HFFc6 (cell line): ENCODE measurements around the gene ARID5A. TPM values are rescaled to one million over a fixed set of nuclear protein-coding genes. Genes with fewer than 3 reads are reported as not detected.
A peak's percentile ranks its signal among the peaks of the same experiment; 100 is the strongest.
"Not testable (repeated sequence)": the region's sequence is repeated elsewhere in the genome, so short reads cannot be mapped to it uniquely, and the experiment has no call there.

Experiments used
- DNase-seq: peaks from one replicate; pipeline ENCODE4 v3.0.0-alpha.2; 2018
- H3K27ac Mint-ChIP-seq: 2 replicates; pipeline ENCODE4 v1.8.0; 2020; ENCODE audit warnings: mild to moderate bottlenecking, mixed read lengths
- H3K27me3 Mint-ChIP-seq: 2 replicates; pipeline ENCODE4 v1.8.0; 2021; ENCODE audit warnings: mild to moderate bottlenecking, moderate library complexity, mixed read lengths; ENCODE audit not compliant: insufficient read depth
- H3K36me3 Mint-ChIP-seq: 2 replicates; pipeline ENCODE4 v1.8.0; 2021; ENCODE audit warnings: low read depth, mixed read lengths
- H3K4me1 Mint-ChIP-seq: 2 replicates; pipeline ENCODE4 v1.8.0; 2020; ENCODE audit warnings: low read depth, mixed read lengths
- H3K4me3 Mint-ChIP-seq: 2 replicates; pipeline ENCODE4 v1.8.0; 2020; ENCODE audit warnings: mild to moderate bottlenecking, moderate library complexity, mixed read lengths
- H3K9me3 Mint-ChIP-seq: 2 replicates; pipeline ENCODE4 v1.8.0; 2020; ENCODE audit warnings: mild to moderate bottlenecking, mixed read lengths
- total RNA-seq, 6 experiments: library from RNA; stranded (reverse); fragmentation: NEBNext Ultra II Directional; extraction: Animal tissue kit (Norgen Biotek cat#: 25700); gene quantifications; 2 replicates in 1 of 6; 3 replicates in 5 of 6; pipeline ENCODE4 v1.2.3, GENCODE V29; 2021
- TF ChIP-seq, protein P1 (sequence below): fragments of 200-600 bp; sonication (generic); IDR thresholded peaks from 2 replicates; pipeline ENCODE4 v1.5.0; 2021; ENCODE audit warnings: antibody characterized with exemption, mild to moderate bottlenecking

The ARID5A gene
- total RNA-seq, 6 experiments from 2014 or later, result 9.6 to 13.6 (median 10.0) TPM

GRCh38 chr2:96555146-96555610 is 18.6 kb downstream of the ARID5A start:
- peaks cover 9% of the 10 kb centered on the region for H3K36me3 Mint-ChIP-seq
- peaks cover 11% of the 10 kb centered on the region for H3K4me1 Mint-ChIP-seq
- DNase-seq, result no peak
- no peak overlapping the region; the same call in 1 of the 2 replicates for H3K4me3 Mint-ChIP-seq
- TF ChIP-seq, protein P1, sequence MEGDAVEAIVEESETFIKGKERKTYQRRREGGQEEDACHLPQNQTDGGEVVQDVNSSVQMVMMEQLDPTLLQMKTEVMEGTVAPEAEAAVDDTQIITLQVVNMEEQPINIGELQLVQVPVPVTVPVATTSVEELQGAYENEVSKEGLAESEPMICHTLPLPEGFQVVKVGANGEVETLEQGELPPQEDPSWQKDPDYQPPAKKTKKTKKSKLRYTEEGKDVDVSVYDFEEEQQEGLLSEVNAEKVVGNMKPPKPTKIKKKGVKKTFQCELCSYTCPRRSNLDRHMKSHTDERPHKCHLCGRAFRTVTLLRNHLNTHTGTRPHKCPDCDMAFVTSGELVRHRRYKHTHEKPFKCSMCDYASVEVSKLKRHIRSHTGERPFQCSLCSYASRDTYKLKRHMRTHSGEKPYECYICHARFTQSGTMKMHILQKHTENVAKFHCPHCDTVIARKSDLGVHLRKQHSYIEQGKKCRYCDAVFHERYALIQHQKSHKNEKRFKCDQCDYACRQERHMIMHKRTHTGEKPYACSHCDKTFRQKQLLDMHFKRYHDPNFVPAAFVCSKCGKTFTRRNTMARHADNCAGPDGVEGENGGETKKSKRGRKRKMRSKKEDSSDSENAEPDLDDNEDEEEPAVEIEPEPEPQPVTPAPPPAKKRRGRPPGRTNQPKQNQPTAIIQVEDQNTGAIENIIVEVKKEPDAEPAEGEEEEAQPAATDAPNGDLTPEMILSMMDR, result no peak
- H3K27me3 Mint-ChIP-seq, result peaks cover 10% of the 10 kb centered on the region
- H3K27ac Mint-ChIP-seq, result no peak overlapping the region
- H3K9me3 Mint-ChIP-seq, result peaks cover 10% of the 10 kb centered on the region; the same call in 1 of the 2 replicates

GRCh38 chr2:96556441-96557330 is 20.1 kb downstream of the ARID5A start:
- H3K27me3 Mint-ChIP-seq, result peaks cover 13% of the 10 kb centered on the region
- DNase-seq, result peak; percentile 84
- H3K27ac Mint-ChIP-seq, result peak overlapping the region; percentile 22; the same call in 1 of the 2 replicates
- peaks cover 9% of the 10 kb centered on the region for H3K36me3 Mint-ChIP-seq
- H3K4me1 Mint-ChIP-seq, result peaks cover 11% of the 10 kb centered on the region
- H3K4me3 Mint-ChIP-seq, result no peak overlapping the region; the same call in 1 of the 2 replicates
- TF ChIP-seq, protein P1, result no peak
- H3K9me3 Mint-ChIP-seq, result peaks cover 10% of the 10 kb centered on the region; the same call in 1 of the 2 replicates

DNA sequence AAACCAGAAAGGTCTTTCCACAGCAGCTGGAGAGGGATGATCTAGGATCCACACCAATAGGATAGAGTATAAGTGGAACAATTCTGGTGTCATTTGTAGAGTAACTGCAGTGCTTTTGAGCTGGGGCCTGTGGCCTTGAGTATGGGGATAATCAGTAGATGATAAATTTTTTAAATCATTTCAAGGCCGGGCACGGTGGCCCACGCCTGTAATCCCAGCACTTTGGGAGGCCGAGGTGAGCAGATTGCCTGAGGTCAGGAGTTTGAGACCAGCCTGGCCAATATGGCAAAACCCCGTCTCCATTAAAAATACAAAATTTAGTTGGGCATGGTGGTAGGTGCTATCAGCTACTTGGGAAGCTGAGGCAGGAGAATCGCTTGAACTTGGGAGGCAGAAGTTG is 20.9 kb downstream of the ARID5A start:
- DNase-seq, H3K4me3 Mint-ChIP-seq, H3K27ac Mint-ChIP-seq: not testable (repeated sequence)
- H3K4me1 Mint-ChIP-seq, result peaks cover 11% of the 10 kb centered on the region
- H3K27me3 Mint-ChIP-seq, result peaks cover 17% of the 10 kb centered on the region
- H3K9me3 Mint-ChIP-seq, result peaks cover 11% of the 10 kb centered on the region; the same call in 1 of the 2 replicates
- H3K36me3 Mint-ChIP-seq, result peaks cover 10% of the 10 kb centered on the region

- Mint-ChIP-seq H3K27me3 (peaks cover 17% of the 10 kb centered on the region), H3K9me3 (peaks cover 13% of the 10 kb centered on the region; the same call in 1 of the 2 replicates), H3K4me3 (no peak overlapping the region), H3K4me1 (peaks cover 11% of the 10 kb centered on the region), H3K36me3 (peaks cover 14% of the 10 kb centered on the region), H3K27ac (no peak overlapping the region)
- TF ChIP-seq, protein P1, result no peak
- DNase-seq, result no peak
Measured at GRCh38 chr2:96558061-96558460, 21.5 kb downstream of the ARID5A start.

DNA sequence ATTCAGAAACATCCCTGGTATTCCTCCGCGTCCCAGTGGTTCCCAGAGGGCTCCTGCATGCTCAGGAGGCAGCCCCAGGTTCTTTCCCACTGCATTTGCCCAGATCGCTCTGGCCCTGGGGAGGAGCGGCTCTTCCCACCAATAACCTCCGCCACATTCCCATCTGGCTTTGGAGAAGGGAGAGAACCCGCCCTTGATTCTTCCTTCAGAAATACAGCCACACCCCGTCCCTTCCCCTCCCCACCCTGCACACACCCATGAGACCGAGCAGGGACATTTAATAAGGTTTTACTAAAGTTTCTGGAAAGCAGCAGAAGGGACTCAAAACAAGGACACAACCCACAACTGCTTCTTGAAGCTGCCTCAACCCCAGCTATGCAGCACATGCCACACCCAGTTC is 21.9 kb downstream of the ARID5A start:
- Mint-ChIP-seq H3K4me3 (no peak overlapping the region), H3K36me3 (peaks cover 14% of the 10 kb centered on the region), H3K27ac (no peak overlapping the region)

More for the DNA sequence above, 21.9 kb downstream of the ARID5A start:
- no peak for DNase-seq
- TF ChIP-seq, protein P1, result no peak
- H3K4me1 Mint-ChIP-seq, result peaks cover 11% of the 10 kb centered on the region
- H3K9me3 Mint-ChIP-seq, result peaks cover 13% of the 10 kb centered on the region; the same call in 1 of the 2 replicates
- H3K27me3 Mint-ChIP-seq, result peaks cover 19% of the 10 kb centered on the region
